OCI-LY1 (cell line): Measurements from ENCODE around the gene POU2F1.

Source experiments
- CTCF ChIP-seq: fragments of 200-600 bp; sonication (generic), shearing (Covaris generic); IDR thresholded peaks from 2 replicates; pipeline ENCODE4 v1.5.1; 2017; ENCODE audit warnings: mild to moderate bottlenecking, antibody characterized with exemption, low read length, moderate library complexity, mixed read lengths
- EZH2 ChIP-seq: fragments of 200-600 bp; sonication (generic), shearing (Covaris generic); IDR thresholded peaks from 2 replicates; pipeline ENCODE4 v1.8.0; 2017; ENCODE audit warnings: borderline replicate concordance, mixed run types, mild to moderate bottlenecking, antibody characterized with exemption, low read length, moderate library complexity, mixed read lengths

DNA sequence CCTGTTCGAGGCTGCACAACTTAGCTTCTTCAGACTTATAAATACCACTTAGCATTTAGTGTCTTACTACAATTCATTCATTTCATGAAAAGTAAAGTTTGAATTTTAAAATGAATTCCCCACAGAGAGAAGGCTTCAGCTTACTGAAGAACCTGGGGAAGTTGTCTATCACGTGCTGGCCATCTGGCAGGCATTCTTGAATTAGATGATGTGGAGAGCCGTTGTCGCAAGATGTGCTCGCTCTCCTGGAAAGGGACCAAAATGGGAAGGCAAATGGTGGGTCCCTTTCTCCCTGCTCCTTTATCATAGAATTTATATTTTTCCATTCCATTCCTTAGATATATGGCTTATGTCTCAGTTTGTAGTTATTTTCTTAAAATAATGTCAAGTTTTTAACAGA, 207.2 kb downstream of the POU2F1 start:
- no peak for TF ChIP-seq CTCF
- TF ChIP-seq EZH2, result no peak
